ENCODE measurements around the gene CAMK2B. TPM values are rescaled to one million over a fixed set of nuclear protein-coding genes. Genes with fewer than 3 reads are reported as not detected.
A peak's percentile ranks its signal among the peaks of the same experiment; 100 is the strongest.

CAMK2B gene
- total RNA-seq, 1 donor from 2014 or later = 3.2 TPM

DNA sequence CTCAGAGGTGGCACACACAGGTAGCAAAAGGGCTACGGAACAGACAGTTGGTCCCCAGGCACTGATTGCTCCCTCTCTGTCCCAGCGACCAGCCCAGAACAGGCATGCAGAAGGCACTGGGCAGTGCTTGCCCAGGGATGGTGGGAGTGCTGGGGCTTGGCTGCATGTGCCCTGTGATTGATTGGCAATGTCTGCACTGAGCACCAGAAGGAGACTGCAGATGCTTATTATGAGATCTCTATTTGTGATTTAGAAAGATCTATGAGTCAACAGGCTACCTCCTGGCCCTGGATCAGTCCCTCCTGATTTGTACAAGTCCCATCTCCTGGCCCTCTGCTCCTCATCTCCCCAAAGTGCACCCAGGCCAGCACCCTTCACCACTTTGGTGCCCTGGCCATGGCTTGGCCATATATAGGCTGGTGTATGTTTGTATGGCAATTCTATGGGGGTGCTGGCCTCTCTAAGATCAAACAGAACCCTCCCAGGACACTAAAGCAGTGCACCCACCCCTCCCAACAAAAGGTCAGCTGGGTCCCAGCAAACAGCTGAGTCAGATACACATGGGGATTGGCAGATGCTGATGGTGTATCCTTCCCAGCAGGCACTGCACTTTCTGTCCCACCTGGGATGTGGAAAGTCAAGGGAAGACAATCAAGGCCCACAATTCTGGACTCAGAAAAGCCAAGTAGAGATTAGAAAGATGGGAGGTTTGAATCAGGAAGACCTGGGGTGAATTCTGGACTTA lies 30.9 kb downstream of the CAMK2B start:
- Histone ChIP-seq H3K36me3 (no peaks in the 10 kb centered on the region), H3K9me3 (no peaks in the 10 kb centered on the region), H3K4me3 (no peak overlapping the region), H3K27me3 (no peaks in the 10 kb centered on the region), H3K4me1 (peaks cover 0 to 3% of the 10 kb centered on the region in 2 donors), H3K27ac (no peak overlapping the region)
- intact Hi-C loops (cut with DNase I) = no loop called here
- DNase-seq (ENCODE audit: low spot score in 2 of 2) = peak; percentile 3 to 24
- TF ChIP-seq, protein P1, sequence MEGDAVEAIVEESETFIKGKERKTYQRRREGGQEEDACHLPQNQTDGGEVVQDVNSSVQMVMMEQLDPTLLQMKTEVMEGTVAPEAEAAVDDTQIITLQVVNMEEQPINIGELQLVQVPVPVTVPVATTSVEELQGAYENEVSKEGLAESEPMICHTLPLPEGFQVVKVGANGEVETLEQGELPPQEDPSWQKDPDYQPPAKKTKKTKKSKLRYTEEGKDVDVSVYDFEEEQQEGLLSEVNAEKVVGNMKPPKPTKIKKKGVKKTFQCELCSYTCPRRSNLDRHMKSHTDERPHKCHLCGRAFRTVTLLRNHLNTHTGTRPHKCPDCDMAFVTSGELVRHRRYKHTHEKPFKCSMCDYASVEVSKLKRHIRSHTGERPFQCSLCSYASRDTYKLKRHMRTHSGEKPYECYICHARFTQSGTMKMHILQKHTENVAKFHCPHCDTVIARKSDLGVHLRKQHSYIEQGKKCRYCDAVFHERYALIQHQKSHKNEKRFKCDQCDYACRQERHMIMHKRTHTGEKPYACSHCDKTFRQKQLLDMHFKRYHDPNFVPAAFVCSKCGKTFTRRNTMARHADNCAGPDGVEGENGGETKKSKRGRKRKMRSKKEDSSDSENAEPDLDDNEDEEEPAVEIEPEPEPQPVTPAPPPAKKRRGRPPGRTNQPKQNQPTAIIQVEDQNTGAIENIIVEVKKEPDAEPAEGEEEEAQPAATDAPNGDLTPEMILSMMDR (IDR thresholded peaks at IDR 0.05) = no peak

DNA sequence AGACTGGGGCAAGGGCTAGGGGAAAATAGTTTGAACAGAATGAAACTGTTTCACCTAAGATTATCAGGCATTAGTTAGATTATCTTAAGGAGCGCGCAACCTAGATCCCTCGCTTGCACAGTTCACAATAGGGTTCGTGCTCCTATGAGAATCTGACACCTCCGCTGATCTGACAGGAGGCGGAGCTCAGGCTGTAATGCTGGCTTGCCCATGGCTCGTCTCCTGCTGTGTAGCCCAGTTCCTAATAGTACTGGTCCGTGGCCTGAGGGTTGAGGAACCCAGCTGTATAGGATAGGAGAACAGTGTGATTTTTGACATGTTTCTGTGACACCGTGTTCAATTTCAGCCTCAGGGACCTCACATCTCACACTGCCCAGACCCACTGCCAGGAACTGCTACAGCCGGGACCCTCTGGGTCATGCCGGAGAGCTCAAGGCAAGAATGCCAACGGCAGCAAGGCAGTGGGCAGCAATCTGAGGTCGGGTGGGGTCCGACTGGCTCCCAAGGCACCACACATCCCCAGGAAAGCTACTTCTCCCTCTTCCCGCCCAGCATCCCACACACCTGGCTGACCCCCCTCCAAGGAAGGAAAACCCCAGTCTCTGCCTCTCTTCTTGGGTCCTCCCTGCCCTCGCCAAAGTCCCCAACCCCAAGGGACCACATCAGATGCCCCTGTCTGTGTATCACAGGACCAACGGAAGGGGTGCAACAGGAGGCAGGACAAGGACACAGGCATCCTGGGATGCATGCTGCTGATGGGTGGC lies 31.7 kb downstream of the CAMK2B start:
- Histone ChIP-seq H3K9me3 (no peaks in the 10 kb centered on the region), H3K4me3 (no peak overlapping the region), H3K27me3 (no peaks in the 10 kb centered on the region), H3K36me3 (no peaks in the 10 kb centered on the region), H3K27ac (no peak overlapping the region), H3K4me1 (peaks cover 0 to 3% of the 10 kb centered on the region in 2 donors)
- intact Hi-C loops (cut with DNase I) = no loop called here
- peak; percentile 4 to 34 for DNase-seq (ENCODE audit: low spot score in 2 of 2)
- TF ChIP-seq, protein P1 (IDR thresholded peaks at IDR 0.05) = no peak

DNA sequence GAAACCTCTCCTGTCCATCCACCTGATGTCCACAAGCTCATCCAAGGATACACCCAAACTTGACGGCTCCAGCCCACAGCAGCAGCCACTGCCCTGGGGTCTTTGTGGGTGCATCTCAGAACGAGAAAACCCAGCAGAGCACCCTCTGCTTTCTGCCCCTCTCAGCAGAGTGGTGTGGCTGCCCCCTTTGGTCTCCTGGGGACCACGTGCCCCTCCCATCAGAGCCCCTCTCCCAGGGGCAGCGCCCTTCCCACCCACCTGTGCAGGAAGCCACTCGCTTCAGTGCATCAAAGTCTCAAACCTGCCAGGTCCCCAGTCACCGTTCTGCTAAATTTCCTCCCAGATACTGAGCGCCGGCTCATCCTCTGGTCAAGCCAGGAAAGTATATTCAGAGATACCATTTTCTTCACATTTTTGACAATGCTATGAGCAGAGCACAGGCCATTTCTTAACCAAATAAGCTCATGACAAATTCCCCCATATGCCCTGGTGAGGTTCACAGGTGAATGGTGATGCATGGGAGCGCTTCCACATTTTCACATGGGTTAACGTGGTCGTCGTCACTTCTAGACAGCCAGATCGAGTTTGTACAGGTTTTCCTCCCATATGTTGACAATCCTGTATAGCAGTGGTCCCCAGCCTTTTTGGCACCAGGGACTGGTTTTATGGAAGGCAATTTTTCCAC lies 32.4 kb downstream of the CAMK2B start:
- no peaks in the 10 kb centered on the region for H3K27me3 ChIP-seq
- H3K9me3 ChIP-seq = no peaks in the 10 kb centered on the region
- no peaks in the 10 kb centered on the region for H3K36me3 ChIP-seq
- H3K27ac ChIP-seq = no peak overlapping the region
- DNase-seq (ENCODE audit: low spot score in 2 of 2) = peak; percentile 5 to 21
- TF ChIP-seq, protein P1 (IDR thresholded peaks at IDR 0.05) = no peak
- intact Hi-C loops (cut with DNase I) = no loop called here
- H3K4me1 ChIP-seq = peaks cover 0 to 3% of the 10 kb centered on the region in 2 donors
- H3K4me3 ChIP-seq = no peak overlapping the region

DNA sequence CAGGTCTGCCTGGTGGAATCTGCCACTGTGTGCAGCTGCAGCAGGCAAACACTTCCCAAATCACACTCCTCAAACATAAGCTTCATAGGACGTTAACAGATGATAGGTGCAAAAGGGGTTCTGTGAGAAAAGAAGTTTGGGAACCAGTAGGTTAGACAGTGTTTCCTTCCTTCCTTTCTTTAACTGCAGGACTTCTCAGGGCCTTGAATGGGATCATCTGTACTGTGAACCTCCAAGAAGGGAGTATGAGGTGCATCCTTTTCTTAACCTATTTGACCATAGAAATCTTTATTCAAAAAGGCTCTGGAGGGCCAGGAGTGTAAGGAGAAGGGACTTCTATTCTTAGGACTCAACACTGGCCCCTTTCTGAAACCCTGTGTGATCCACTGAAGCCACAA lies 33.0 kb downstream of the CAMK2B start:
- H3K4me1 ChIP-seq = peaks cover 0 to 3% of the 10 kb centered on the region in 2 donors
- H3K9me3 ChIP-seq = no peaks in the 10 kb centered on the region
- H3K27me3 ChIP-seq = no peaks in the 10 kb centered on the region
- peak in 1 of 2 donors; percentile 4 for DNase-seq (ENCODE audit: low spot score in 2 of 2)
- TF ChIP-seq, protein P1 (IDR thresholded peaks at IDR 0.05) = no peak
- intact Hi-C loops (cut with DNase I) = no loop called here
- no peak overlapping the region for H3K4me3 ChIP-seq
- H3K36me3 ChIP-seq = no peaks in the 10 kb centered on the region
- no peak overlapping the region for H3K27ac ChIP-seq

DNA sequence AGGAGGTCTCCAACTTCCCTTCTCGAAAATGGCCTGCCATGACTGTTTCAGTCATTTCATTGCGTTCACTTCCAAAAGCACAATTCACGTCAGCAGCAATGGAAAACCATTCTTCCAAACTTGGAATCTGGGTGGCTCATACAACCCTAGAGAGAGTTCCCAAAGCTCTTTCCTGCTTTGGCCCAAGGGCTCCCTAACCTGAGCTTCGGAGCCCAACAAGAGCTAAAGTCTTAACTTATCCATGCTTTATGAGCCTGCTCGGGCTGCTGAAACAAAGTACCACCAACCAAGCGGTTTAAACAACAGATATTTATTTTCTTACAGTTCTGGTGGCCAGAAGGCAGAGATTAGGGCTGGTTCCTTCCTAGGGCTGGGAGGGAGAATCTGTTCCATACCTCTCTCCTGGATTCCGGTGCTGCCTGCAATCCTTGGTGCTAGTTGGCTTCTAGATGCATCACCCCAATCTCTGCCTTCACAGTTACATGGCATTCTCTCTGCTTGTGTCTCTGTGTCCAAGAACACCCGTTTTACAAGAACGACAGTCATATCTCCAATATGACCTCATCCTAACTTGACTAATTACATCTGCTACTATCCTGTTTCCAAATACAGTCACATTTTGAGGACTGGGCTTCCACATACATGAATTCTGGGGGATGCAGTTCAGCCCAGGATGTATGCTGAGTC lies 33.5 kb downstream of the CAMK2B start:
- TF ChIP-seq, protein P1 (IDR thresholded peaks at IDR 0.05) = no peak
- intact Hi-C loops (cut with DNase I) = no loop called here
- Histone ChIP-seq H3K27ac (peak overlapping the region in 1 of 2 donors; percentile 39), H3K4me1 (peaks cover 0 to 3% of the 10 kb centered on the region in 2 donors), H3K4me3 (no peak overlapping the region), H3K9me3 (no peaks in the 10 kb centered on the region), H3K36me3 (no peaks in the 10 kb centered on the region), H3K27me3 (no peaks in the 10 kb centered on the region)
- peak in 1 of 2 donors; percentile 24 for DNase-seq (ENCODE audit: low spot score in 2 of 2)
